Ascending aorta (tissue), 2 donors: ENCODE results near the gene NOSTRIN. TPM values are rescaled to one million over a fixed set of nuclear protein-coding genes. Genes with fewer than 3 reads are reported as not detected.

Experiments used
- DNase-seq, 2 donors: peaks; one replicate each; pipeline ENCODE4 v3.0.0-alpha.2; 2019; ENCODE audit warnings: low spot score in 2 of 2
- H3K27ac ChIP-seq, 2 donors: fragments of 200-600 bp; sonication (generic); one replicate each; pipeline ENCODE4 v1.5.1; 2016 to 2017; ENCODE audit warnings: mild to moderate bottlenecking in 1 of 2
- H3K27me3 ChIP-seq: fragments of 200-600 bp; sonication (generic); one replicate; pipeline ENCODE4 v1.5.1; 2017
- H3K36me3 ChIP-seq, 2 donors: fragments of 200-600 bp; sonication (generic); one replicate each; pipeline ENCODE4 v1.5.1; 2016
- H3K4me1 ChIP-seq, 2 donors: fragments of 200-600 bp; sonication (generic); one replicate each; pipeline ENCODE4 v1.5.1; 2016 to 2017; ENCODE audit warnings: mild to moderate bottlenecking in 1 of 2
- H3K4me3 ChIP-seq, 2 donors: fragments of 200-600 bp; sonication (generic); one replicate each; pipeline ENCODE4 v1.5.1; 2016 to 2017; ENCODE audit warnings: mild to moderate bottlenecking in 1 of 2
- H3K9me3 ChIP-seq, 2 donors: fragments of 200-600 bp; sonication (generic); one replicate each; pipeline ENCODE4 v1.5.1; 2016
- intact Hi-C: fragments of 100-400 bp; cut with DNase I; formaldehyde crosslinking; loops from one replicate; pipeline ENCODE4 v1.15.1; 2023
- total RNA-seq: library from RNA; depleted of rRNA; stranded (reverse); fragments of >200 nt; gene quantifications from one replicate; pipeline ENCODE4 v1.1.0, GENCODE V29; 2016
- TF ChIP-seq, protein P1 (sequence below), 3 experiments: fragments of 200-600 bp in 2 of 3; fragments of 450-650 bp in 1 of 3; sonication (generic) in 2 of 3; IDR thresholded peaks; one replicate each; pipeline ENCODE4 v1.5.1; 2016 to 2019; ENCODE audit warnings: antibody characterized with exemption in 3 of 3, mild to moderate bottlenecking in 1 of 3, moderate library complexity in 1 of 3

Gene NOSTRIN
- total RNA-seq, 1 donor from 2014 or later: 7.8 TPM

DNA sequence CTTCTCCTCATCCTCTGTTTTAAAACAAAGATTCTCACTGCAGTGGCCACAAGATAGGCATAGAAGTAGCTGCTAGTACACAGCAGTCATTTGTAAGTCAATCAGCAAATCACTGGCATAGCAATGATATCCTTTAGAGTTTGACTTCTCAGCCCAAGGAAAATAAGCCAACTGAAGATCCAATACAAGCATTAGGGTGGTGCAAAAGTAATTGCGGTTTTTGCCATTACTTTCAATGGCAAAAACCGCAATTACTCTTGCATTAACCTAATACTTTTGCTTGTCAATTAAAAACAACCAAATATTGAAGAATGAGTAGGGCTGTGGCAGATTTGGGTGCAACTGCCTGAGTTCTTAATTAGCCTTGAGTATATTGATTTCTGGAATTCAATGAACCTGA is 101.5 kb downstream of the NOSTRIN start:
- Histone ChIP-seq H3K27ac (no peak overlapping the region), H3K27me3 (no peaks in the 10 kb centered on the region), H3K36me3 (no peaks in the 10 kb centered on the region), H3K9me3 (no peaks in the 10 kb centered on the region), H3K4me3 (no peak overlapping the region), H3K4me1 (no peaks in the 10 kb centered on the region)
- intact Hi-C loops: no loop called here
- no peak for DNase-seq
- TF ChIP-seq, protein P1, sequence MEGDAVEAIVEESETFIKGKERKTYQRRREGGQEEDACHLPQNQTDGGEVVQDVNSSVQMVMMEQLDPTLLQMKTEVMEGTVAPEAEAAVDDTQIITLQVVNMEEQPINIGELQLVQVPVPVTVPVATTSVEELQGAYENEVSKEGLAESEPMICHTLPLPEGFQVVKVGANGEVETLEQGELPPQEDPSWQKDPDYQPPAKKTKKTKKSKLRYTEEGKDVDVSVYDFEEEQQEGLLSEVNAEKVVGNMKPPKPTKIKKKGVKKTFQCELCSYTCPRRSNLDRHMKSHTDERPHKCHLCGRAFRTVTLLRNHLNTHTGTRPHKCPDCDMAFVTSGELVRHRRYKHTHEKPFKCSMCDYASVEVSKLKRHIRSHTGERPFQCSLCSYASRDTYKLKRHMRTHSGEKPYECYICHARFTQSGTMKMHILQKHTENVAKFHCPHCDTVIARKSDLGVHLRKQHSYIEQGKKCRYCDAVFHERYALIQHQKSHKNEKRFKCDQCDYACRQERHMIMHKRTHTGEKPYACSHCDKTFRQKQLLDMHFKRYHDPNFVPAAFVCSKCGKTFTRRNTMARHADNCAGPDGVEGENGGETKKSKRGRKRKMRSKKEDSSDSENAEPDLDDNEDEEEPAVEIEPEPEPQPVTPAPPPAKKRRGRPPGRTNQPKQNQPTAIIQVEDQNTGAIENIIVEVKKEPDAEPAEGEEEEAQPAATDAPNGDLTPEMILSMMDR (IDR thresholded peaks at IDR 0.05): no peak

DNA sequence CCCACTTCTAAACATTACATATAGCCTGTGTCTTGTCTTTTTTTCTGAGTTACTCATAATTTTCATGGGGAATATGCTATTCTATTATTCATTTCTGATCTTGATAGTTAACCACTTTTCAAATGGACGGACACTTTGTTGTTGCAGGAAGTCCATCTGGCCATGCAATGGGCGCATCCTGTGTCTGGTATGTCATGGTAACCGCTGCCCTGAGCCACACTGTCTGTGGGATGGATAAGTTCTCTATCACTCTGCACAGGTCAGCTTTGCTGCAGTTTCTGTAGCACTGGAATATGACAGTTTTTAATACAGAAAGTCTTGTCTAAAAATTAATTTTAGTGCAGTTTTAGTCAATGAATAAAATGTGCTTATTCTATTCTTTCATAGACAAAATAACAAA is 101.9 kb downstream of the NOSTRIN start:
- TF ChIP-seq, protein P1 (IDR thresholded peaks at IDR 0.05): no peak
- H3K4me1 ChIP-seq: no peaks in the 10 kb centered on the region
- intact Hi-C loops: no loop called here

DNA sequence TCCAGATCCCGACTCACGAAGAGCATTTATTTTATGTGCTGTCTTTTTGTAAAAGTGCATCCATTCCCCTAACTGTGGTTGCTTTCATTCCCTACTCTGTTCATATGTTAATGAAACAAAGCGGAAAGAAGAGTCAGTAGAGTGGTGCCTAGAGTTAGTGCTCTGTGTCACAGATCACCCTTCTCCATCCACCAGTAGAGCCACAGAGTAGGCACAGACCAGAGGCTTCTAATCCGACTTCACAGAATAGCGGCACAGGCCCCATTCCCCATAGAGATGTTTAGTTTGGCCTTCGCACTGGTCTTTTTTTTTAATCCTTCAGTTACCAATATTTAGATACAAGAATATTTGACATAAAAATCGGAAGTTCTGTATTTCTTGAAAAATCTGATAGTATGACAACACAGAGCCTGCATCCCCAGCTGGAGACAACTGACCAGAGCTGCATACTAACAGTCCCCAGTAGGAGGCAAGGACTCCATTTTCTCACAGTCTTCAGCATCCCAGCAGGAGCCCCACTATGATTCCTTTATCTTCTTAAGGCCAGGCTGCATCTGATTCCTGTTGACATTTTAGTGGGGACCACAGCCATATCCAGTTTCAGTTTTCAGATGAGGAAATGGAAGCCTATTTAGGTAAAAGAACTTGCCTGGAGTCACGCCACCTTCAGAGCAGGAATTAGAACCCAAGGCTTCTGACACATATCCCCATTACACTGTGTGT is 105.7 kb downstream of the NOSTRIN start:
- no peaks in the 10 kb centered on the region for H3K27me3 ChIP-seq
- intact Hi-C loops: no loop called here
- H3K4me3 ChIP-seq: no peak overlapping the region
- H3K27ac ChIP-seq: no peak overlapping the region
- no peaks in the 10 kb centered on the region for H3K9me3 ChIP-seq
- no peak for DNase-seq
- no peaks in the 10 kb centered on the region for H3K36me3 ChIP-seq
- TF ChIP-seq, protein P1 (IDR thresholded peaks at IDR 0.05): no peak
- no peaks in the 10 kb centered on the region for H3K4me1 ChIP-seq

More for the DNA sequence above, 101.9 kb downstream of the NOSTRIN start:
- H3K27ac ChIP-seq: no peak overlapping the region
- H3K27me3 ChIP-seq: no peaks in the 10 kb centered on the region
- DNase-seq: no peak
- H3K4me3 ChIP-seq: no peak overlapping the region
- H3K36me3 ChIP-seq: no peaks in the 10 kb centered on the region
- H3K9me3 ChIP-seq: no peaks in the 10 kb centered on the region

DNA sequence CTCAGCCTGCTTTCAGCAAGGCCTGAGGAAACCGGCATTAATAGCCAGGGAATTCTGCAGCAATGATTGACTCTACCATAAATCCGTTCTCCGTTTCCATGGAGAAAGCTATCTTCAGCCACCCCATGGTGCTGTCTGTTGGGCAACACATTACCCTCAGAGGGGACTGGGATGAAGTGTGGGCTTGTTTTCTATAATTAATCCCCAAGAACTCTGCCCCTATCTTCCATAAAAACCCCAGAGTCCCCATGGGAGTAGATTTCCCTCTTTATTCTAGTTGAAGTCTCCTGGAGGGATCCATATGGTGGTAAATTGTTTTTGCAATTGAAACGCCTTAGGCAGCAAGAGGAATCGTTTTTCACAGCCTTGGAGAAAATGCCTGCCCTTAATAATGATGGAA is 107.9 kb downstream of the NOSTRIN start:
- TF ChIP-seq, protein P1 (IDR thresholded peaks at IDR 0.05): no peak
- Histone ChIP-seq H3K4me3 (no peak overlapping the region), H3K4me1 (no peaks in the 10 kb centered on the region), H3K36me3 (no peaks in the 10 kb centered on the region), H3K27me3 (no peaks in the 10 kb centered on the region), H3K27ac (no peak overlapping the region), H3K9me3 (no peaks in the 10 kb centered on the region)
- intact Hi-C loops: loop anchor here (10.0 kb wide), 1 partner anchor 566 kb away; no protein-coding TSS in a partner anchor
- no peak for DNase-seq

DNA sequence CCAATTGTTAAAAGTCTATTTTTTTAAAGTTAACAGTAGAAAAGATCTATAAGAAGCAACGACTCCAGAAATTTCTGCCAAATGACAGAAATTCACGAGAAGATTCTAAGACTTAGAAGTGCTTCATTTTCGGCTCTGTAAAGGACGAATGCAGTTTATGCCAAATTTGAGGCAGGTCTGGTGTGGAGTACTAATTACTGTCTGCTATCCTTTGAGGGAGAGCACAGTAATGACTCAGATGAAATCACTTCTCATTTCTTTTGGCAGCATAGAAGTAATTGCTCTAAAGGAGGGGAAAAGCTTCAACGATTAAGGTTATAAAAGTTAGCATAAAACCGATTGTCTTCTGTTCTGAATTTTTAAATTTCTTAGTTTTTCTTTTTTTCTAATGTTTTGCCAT is 110.0 kb downstream of the NOSTRIN start:
- Histone ChIP-seq H3K4me1 (no peaks in the 10 kb centered on the region), H3K9me3 (no peaks in the 10 kb centered on the region), H3K36me3 (no peaks in the 10 kb centered on the region), H3K4me3 (no peak overlapping the region), H3K27ac (no peak overlapping the region), H3K27me3 (no peaks in the 10 kb centered on the region)
- intact Hi-C loops: loop anchor here (10.0 kb wide), 1 partner anchor 568 kb away; no protein-coding TSS in a partner anchor
- no peak for DNase-seq
- TF ChIP-seq, protein P1 (IDR thresholded peaks at IDR 0.05): no peak
